Lung (tissue), 12 donors: ENCODE data around the gene MLLT6. TPM values are rescaled to one million over a fixed set of nuclear protein-coding genes. Genes with fewer than 3 reads are reported as not detected.

Experiments used
- ATAC-seq: fragments of 200-7000 bp; cut with Tn5 transposase; one replicate; pipeline ENCODE4 v1.9.1; 2020; ENCODE audit warnings: moderate number of reproducible peaks; ENCODE audit not compliant: insufficient read depth, low FRiP score
- DNase-seq, 3 donors: peaks; one replicate each; pipeline ENCODE4 v3.0.0-alpha.2; 2013 to 2017
- H3K27ac ChIP-seq, 2 donors: one replicate each; pipeline ENCODE4 v1.5.1; 2013; ENCODE audit warnings: mild to moderate bottlenecking in 2 of 2, moderate library complexity in 2 of 2, control low read depth in 1 of 2, inconsistent platforms in 1 of 2, low read depth in 1 of 2, low read length in 1 of 2
- H3K27me3 ChIP-seq, 3 donors: one replicate each; pipeline ENCODE4 v1.5.1; 2013; ENCODE audit warnings: low read length in 2 of 3; ENCODE audit not compliant: control insufficient read depth in 3 of 3, insufficient read depth in 3 of 3
- H3K36me3 ChIP-seq, 4 donors: one replicate each; pipeline ENCODE4 v1.5.1; 2013; ENCODE audit warnings: low read length in 4 of 4, mild to moderate bottlenecking in 1 of 4, moderate library complexity in 1 of 4; ENCODE audit not compliant: control insufficient read depth in 4 of 4, insufficient read depth in 4 of 4
- H3K4me1 ChIP-seq, 5 donors: one replicate each; pipeline ENCODE4 v1.5.1; 2013; ENCODE audit warnings: low read length in 5 of 5, mild to moderate bottlenecking in 2 of 5, moderate library complexity in 1 of 5; ENCODE audit not compliant: control insufficient read depth in 5 of 5, insufficient read depth in 5 of 5
- H3K4me3 ChIP-seq: one replicate; pipeline ENCODE4 v1.5.1; 2013; ENCODE audit warnings: mild to moderate bottlenecking, control low read depth, moderate library complexity
- H3K9ac ChIP-seq, 2 donors: one replicate each; pipeline ENCODE4 v1.5.1; 2013; ENCODE audit warnings: low read length in 2 of 2, control low read depth in 1 of 2; ENCODE audit not compliant: insufficient read depth in 1 of 2
- H3K9me3 ChIP-seq, 4 donors: one replicate each; pipeline ENCODE4 v1.5.1; 2013; ENCODE audit warnings: low read length in 3 of 4, mild to moderate bottlenecking in 1 of 4, moderate library complexity in 1 of 4; ENCODE audit not compliant: control insufficient read depth in 4 of 4, insufficient read depth in 3 of 4
- CTCF ChIP-seq: IDR thresholded peaks from 2 replicates; pipeline ENCODE4 v1.5.1; 2012; ENCODE audit warnings: mild to moderate bottlenecking; ENCODE audit errors: control extremely low read depth, extremely low read depth
- WGBS, 2 donors: extraction: QIAGEN DNeasy Blood & Tissue Kit; methylation state at CpG; one replicate each; pipeline ENCODE4 v1.1.7; 2013; 5-methylcytosine and 5-hydroxymethylcytosine counted together
- polyA plus RNA-seq, 2 donors: library from polyadenylated mRNA; stranded (reverse); fragments of 200-250 nt; gene quantifications; one replicate each; pipeline ENCODE4 v1.2.1, GENCODE V29; 2013
- total RNA-seq, 2 donors: library from RNA; depleted of rRNA in 1 of 2; stranded (reverse); fragments of >200 nt in 1 of 2; gene quantifications; one replicate each; pipeline ENCODE4 v1.2.1, GENCODE V29; 2014 to 2021
- donor health status: control.
- donor health status: control.
- donor health status: Bipolar disorder and iron deficiency.
- donor health status: healthy.
- donor health status: DM: yes; HTN: yes; CAD: no.

MLLT6 gene
- total and polyA plus RNA-seq, 4 donors: 64.0 to 108 (median 70.3) TPM

- Histone ChIP-seq H3K9ac (no peak overlapping the region), H3K9me3 (no peaks in the 10 kb centered on the region), H3K4me3 (no peak overlapping the region), H3K27me3 (peaks cover 0 to 46% (median 40%) of the 10 kb centered on the region in 3 donors), H3K36me3 (no peaks in the 10 kb centered on the region), H3K4me1 (peaks cover 0 to 4% (median 0%) of the 10 kb centered on the region in 5 donors), H3K27ac (no peak overlapping the region)
- ATAC-seq (peak; percentile 65), DNase-seq (peak; percentile 74 to 78 (median 77))
- TF ChIP-seq CTCF: peak; percentile 98
- WGBS, 2 donors: 37% methylated on average over 7 of the region's 7 CpGs
These were observed 37.8 kb upstream of the MLLT6 start for GRCh38 chr17:38667099-38667786.

- no peak overlapping the region for H3K9ac ChIP-seq
- H3K27me3 ChIP-seq: peaks cover 0 to 51% (median 45%) of the 10 kb centered on the region in 3 donors
- no peaks in the 10 kb centered on the region for H3K9me3 ChIP-seq
- ATAC-seq (no peak), DNase-seq (no peak)
- WGBS, 2 donors: 20 to 27% methylated on average over 2 of the region's 2 CpGs
- no peaks in the 10 kb centered on the region for H3K36me3 ChIP-seq
- no peak for TF ChIP-seq CTCF
- H3K4me3 ChIP-seq: no peak overlapping the region
- peaks cover 0 to 5% (median 0%) of the 10 kb centered on the region in 5 donors for H3K4me1 ChIP-seq
- H3K27ac ChIP-seq: no peak overlapping the region
These were observed 37.3 kb upstream of the MLLT6 start for GRCh38 chr17:38667787-38668122.

- no peak overlapping the region for H3K4me3 ChIP-seq
- peaks cover 0 to 8% (median 0%) of the 10 kb centered on the region in 5 donors for H3K4me1 ChIP-seq
- H3K9ac ChIP-seq: no peak overlapping the region
- H3K36me3 ChIP-seq: no peaks in the 10 kb centered on the region
- no peaks in the 10 kb centered on the region for H3K9me3 ChIP-seq
- DNase-seq: no peak
- no peak for TF ChIP-seq CTCF
- H3K27me3 ChIP-seq: peaks cover 4 to 56% (median 49%) of the 10 kb centered on the region in 3 donors
- H3K27ac ChIP-seq: no peak overlapping the region
- WGBS, 2 donors: 15% methylated on average over 6 of the region's 6 CpGs
- no peak for ATAC-seq
These were observed 35.6 kb upstream of the MLLT6 start for GRCh38 chr17:38669520-38669919.
